HepG2 (cell line): Measurements from ENCODE around the gene IL17C. TPM values are rescaled to one million over a fixed set of nuclear protein-coding genes. Genes with fewer than 3 reads are reported as not detected.

Experiments used
- ATAC-seq: fragments of 200-7000 bp; cut with Tn5 transposase; 3 replicates; pipeline ENCODE4 v1.9.1; 2020; ENCODE audit warnings: mild to moderate bottlenecking, moderate library complexity
- BruUV-seq: library from RNA; stranded (reverse); fragments of 400-500 nt; replicated peaks from 2 replicates; lab custom pipeline; 2021; lab: Mats Ljungman, UMichigan
- CTCF ChIA-PET: fragments of 300-600 bp; formaldehyde crosslinking; extraction: SDS; loops from one replicate; lab custom pipeline; 2021; ENCODE audit warnings: low total read pairs, inconsistent platforms, low intra/inter-chr PET ratio; lab: Yijun Ruan, JAX
- POLR2A ChIA-PET: fragments of 350-600 bp; sonication (Branson Sonifier 250); formaldehyde crosslinking; loops from one replicate; lab custom pipeline; 2020; ENCODE audit warnings: antibody characterized with exemption, inconsistent platforms; lab: Yijun Ruan, JAX
- DNase-seq: peaks from one replicate; pipeline ENCODE4 v3.0.0-alpha.2; 2015; ENCODE audit warnings: low spot score
- FAIRE-seq: peaks from 3 replicates; lab custom pipeline; 2011; peaks lifted over from hg19 to GRCh38; lab: Jason Lieb, UNC
- H2AFZ ChIP-seq: one replicate; pipeline ENCODE4 v1.6.1; 2011; ENCODE audit warnings: low read length, inconsistent platforms
- H3K27ac ChIP-seq: fragments of 300-600 bp; 3 replicates; pipeline ENCODE4 v1.8.0; 2011; ENCODE audit warnings: mixed run types, mild to moderate bottlenecking, mixed read lengths, low read length, inconsistent platforms; ENCODE audit not compliant: insufficient read depth; ENCODE audit errors: extremely low read length
- H3K27me3 ChIP-seq, 2 experiments: fragments of 200-600 bp in 1 of 2; 2 replicates in 1 of 2; 3 replicates in 1 of 2; pipeline versions ENCODE4 v1.6.0 to v1.8.0; 2011; ENCODE audit warnings: low read length in 2 of 2, mild to moderate bottlenecking in 2 of 2, moderate library complexity in 2 of 2, inconsistent platforms in 1 of 2; ENCODE audit not compliant: insufficient read depth in 2 of 2, control insufficient read depth in 1 of 2
- H3K36me3 ChIP-seq, 2 experiments: fragments of 200-600 bp in 1 of 2; replicated peaks in 1 of 2; 2 replicates in 1 of 2; 3 replicates in 1 of 2; pipeline versions ENCODE4 v1.5.1 to v1.8.0; 2011; ENCODE audit warnings: low read length in 2 of 2, inconsistent platforms in 1 of 2; ENCODE audit not compliant: insufficient read depth in 2 of 2, control insufficient read depth in 1 of 2
- H3K4me1 ChIP-seq: 2 replicates; pipeline ENCODE4 v1.5.1; 2012; ENCODE audit warnings: low read length, inconsistent platforms; ENCODE audit not compliant: insufficient read depth
- H3K4me2 ChIP-seq: 2 replicates; pipeline ENCODE4 v1.6.0; 2011; ENCODE audit warnings: low read depth, low read length, inconsistent platforms
- H3K4me3 ChIP-seq, 3 experiments: fragments of 200-600 bp in 1 of 3; sonication (generic), shearing (Covaris generic) in 1 of 3; replicated peaks in 1 of 3; 2 replicates each; pipeline ENCODE4 v1.5.1; 2011 to 2016; ENCODE audit warnings: low read length in 3 of 3, inconsistent platforms in 2 of 3, low read depth in 2 of 3, mild to moderate bottlenecking in 2 of 3, control low read depth in 1 of 3, mixed read lengths in 1 of 3; ENCODE audit not compliant: insufficient read depth in 1 of 3
- H3K79me2 ChIP-seq: one replicate; pipeline ENCODE4 v1.6.1; 2011; ENCODE audit warnings: low read length, inconsistent platforms; ENCODE audit not compliant: insufficient read depth
- H3K9ac ChIP-seq: 2 replicates; pipeline ENCODE4 v1.6.0; 2011; ENCODE audit warnings: mild to moderate bottlenecking, low read depth, low read length, inconsistent platforms; ENCODE audit not compliant: insufficient read depth
- H3K9me3 ChIP-seq: 2 replicates; pipeline ENCODE4 v1.5.1; 2012; ENCODE audit warnings: mild to moderate bottlenecking, low read length
- H4K20me1 ChIP-seq: 2 replicates; pipeline ENCODE4 v1.6.0; 2011; ENCODE audit warnings: inconsistent platforms, mild to moderate bottlenecking, low read length, moderate library complexity; ENCODE audit not compliant: insufficient read depth
- AGO2 ChIP-seq: fragments of 200-400 bp; formaldehyde crosslinking; optimal IDR thresholded peaks from 2 replicates; pipeline ENCODE3; 2017; ENCODE audit warnings: mild to moderate bottlenecking, low read depth, low read length, moderate library complexity
- JARID2 ChIP-seq: sonication (generic); formaldehyde crosslinking; IDR thresholded peaks from 2 replicates; pipeline ENCODE4 v1.8.1; 2023; ENCODE audit warnings: missing genetic modification reagents, inconsistent platforms; ENCODE audit not compliant: insufficient replicate concordance
- NFIB ChIP-seq: sonication (generic); formaldehyde crosslinking; IDR thresholded peaks from 2 replicates; pipeline ENCODE4 v1.9.0; 2021; ENCODE audit warnings: missing genetic modification reagents, mild to moderate bottlenecking, borderline replicate concordance
- NR2F1 ChIP-seq, 2 experiments: fragments of 450-650 bp in 1 of 2; formaldehyde crosslinking in 1 of 2; IDR thresholded peaks; 2 replicates each; pipeline versions ENCODE4 v1.5.0 to v1.6.1; 2016 to 2020; ENCODE audit warnings: mild to moderate bottlenecking in 1 of 2, missing compliant biosample characterization in 1 of 2, missing genetic modification reagents in 1 of 2, moderate library complexity in 1 of 2
- ZFY ChIP-seq: sonication (generic); formaldehyde crosslinking; IDR thresholded peaks from 2 replicates; pipeline ENCODE4 v1.4.0; 2020; ENCODE audit warnings: missing genetic modification reagents
- WGBS: methylation state at CpG from one replicate; pipeline ENCODE4 v1.1.6; 2017; ENCODE audit warnings: low lambda C conversion rate; 5-methylcytosine and 5-hydroxymethylcytosine counted together
- in situ Hi-C: cut with HindIII; loops from 2 replicates; pipeline ENCODE4 v1.10.0; 2017; ENCODE audit warnings: low pct_unique_long_range_greater_than_20kb; ENCODE audit not compliant: extremely low pct_ligation_motif_present
- intact Hi-C: fragments of 100-400 bp; cut with micrococcal nuclease; formaldehyde crosslinking; loops from one replicate; pipeline ENCODE4 v1.10.0; 2022; ENCODE audit not compliant: unreplicated experiment
- polyA plus RNA-seq, 8 experiments: library from polyadenylated mRNA; depleted of rRNA in 3 of 8; stranded (reverse) in 7 of 8; unstranded in 1 of 8; fragments of >200 nt; fragmentation: Illumina TruSeq in 4 of 8; extraction: Trizol in 4 of 8; gene quantifications; 2 replicates each; pipeline versions ENCODE4 v1.2.1 to v1.2.3, GENCODE V29; 2011 to 2016; ENCODE audit warnings: low read depth in 4 of 8, missing spikeins in 1 of 8, mixed read lengths in 1 of 8; ENCODE audit not compliant: insufficient read depth in 1 of 8
- total RNA-seq, 5 experiments: library from RNA; depleted of rRNA; stranded (reverse); fragments of >200 nt; fragmentation: Illumina TruSeq; extraction: Trizol; gene quantifications; 2 replicates each; pipeline ENCODE4 v1.2.3, GENCODE V29; 2016; ENCODE audit warnings: low read depth in 1 of 5
- TF ChIP-seq, protein P1 (sequence below): sonication (generic); formaldehyde crosslinking; IDR thresholded peaks from 2 replicates; pipeline ENCODE4 v1.5.0; 2020; ENCODE audit warnings: mild to moderate bottlenecking, missing genetic modification reagents, moderate library complexity

IL17C gene
- total and polyA plus RNA-seq, 2 of the 13 experiments (the other 11 are each of a cell fraction or from before 2014, with no cell fraction given) = not detected

DNA sequence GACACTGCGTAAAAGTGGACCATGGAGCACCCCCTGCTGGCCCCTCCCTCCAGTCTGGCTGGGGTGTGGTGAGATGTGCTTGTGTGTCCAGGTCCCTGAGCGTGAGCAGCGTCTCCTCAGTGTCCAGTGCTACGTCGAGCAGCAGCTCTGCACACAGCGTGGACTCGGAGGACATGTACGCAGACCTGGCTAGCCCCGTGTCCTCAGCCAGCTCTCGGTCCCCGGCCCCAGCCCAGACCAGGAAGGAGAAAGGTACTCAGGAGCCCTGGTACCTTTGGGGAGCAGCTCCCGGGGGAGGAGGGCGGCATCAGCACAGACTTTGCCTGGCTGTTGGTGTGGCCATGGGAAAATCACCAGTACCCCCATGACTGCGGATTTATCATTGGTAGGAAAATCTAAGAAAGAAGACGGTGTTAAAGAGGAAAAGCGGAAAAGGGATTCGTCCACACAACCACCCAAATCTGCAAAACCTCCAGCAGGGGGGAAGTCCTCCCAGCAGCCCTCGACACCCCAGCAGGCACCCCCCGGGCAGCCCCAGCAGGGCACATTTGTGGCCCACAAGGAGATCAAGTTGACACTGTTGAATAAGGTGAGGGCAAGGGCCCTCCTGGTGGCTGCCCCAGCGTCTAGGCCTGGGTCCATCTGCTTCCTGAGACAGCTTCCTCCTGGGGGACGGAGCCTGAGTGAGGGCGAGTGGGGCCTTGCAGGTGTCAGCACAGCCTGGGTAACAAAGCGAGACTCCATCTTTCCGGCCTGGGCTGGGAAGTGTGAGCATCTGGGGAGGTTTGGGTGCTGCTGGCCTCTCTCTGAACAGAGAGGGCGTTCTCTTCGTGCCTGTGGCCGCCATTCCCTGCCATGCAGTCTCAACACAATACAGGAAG is 10.6 kb upstream of the IL17C start:
- POLR2A ChIA-PET = no interaction called here
- no peak overlapping the region for H3K4me3 ChIP-seq
- H3K9ac ChIP-seq = no peak overlapping the region
- H3K27me3 ChIP-seq = no peaks in the 10 kb centered on the region
- H3K4me2 ChIP-seq = no peak overlapping the region
- DNase-seq (no peak), FAIRE-seq (no peak), ATAC-seq (no peak)
- no peaks in the 10 kb centered on the region for H3K4me1 ChIP-seq
- TF ChIP-seq, protein P1, sequence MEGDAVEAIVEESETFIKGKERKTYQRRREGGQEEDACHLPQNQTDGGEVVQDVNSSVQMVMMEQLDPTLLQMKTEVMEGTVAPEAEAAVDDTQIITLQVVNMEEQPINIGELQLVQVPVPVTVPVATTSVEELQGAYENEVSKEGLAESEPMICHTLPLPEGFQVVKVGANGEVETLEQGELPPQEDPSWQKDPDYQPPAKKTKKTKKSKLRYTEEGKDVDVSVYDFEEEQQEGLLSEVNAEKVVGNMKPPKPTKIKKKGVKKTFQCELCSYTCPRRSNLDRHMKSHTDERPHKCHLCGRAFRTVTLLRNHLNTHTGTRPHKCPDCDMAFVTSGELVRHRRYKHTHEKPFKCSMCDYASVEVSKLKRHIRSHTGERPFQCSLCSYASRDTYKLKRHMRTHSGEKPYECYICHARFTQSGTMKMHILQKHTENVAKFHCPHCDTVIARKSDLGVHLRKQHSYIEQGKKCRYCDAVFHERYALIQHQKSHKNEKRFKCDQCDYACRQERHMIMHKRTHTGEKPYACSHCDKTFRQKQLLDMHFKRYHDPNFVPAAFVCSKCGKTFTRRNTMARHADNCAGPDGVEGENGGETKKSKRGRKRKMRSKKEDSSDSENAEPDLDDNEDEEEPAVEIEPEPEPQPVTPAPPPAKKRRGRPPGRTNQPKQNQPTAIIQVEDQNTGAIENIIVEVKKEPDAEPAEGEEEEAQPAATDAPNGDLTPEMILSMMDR (CRISPR knock-in tag) = 0 out of 2 replicates have a peak, but pooled peaks have one; percentile 7
- TF ChIP-seq AGO2 (peak; percentile 28), ZFY (CRISPR knock-in tag) (peak; percentile 32; the same call in 1 of the 2 replicates), NFIB (CRISPR knock-in tag) (no peak), NR2F1 (CRISPR knock-in tag; IDR thresholded peaks at IDR 0.05) (no peak), JARID2 (no peak)
- CTCF ChIA-PET = no interaction called here
- intact Hi-C loops = no loop called here
- peaks cover 50 to 91% of the 10 kb centered on the region in 2 experiments for H3K36me3 ChIP-seq
- H4K20me1 ChIP-seq = peaks cover 3% of the 10 kb centered on the region; the same call in 1 of the 2 replicates
- BruUV-seq = no TSS peak
- in situ Hi-C loops = no loop called here
- no peak overlapping the region for H2AFZ ChIP-seq
- 97% methylated on average over 19 of the region's 27 CpGs for WGBS
- H3K79me2 ChIP-seq = no peaks in the 10 kb centered on the region
- H3K9me3 ChIP-seq = no peaks in the 10 kb centered on the region
- H3K27ac ChIP-seq = no peak overlapping the region
